ENCODE data around the gene RPTOR. TPM values are rescaled to one million over a fixed set of nuclear protein-coding genes. Genes with fewer than 3 reads are reported as not detected.
"Not testable (repeated sequence)": the region's sequence is repeated elsewhere in the genome, so short reads cannot be mapped to it uniquely, and the experiment has no call there.

RPTOR gene
- total RNA-seq, 6 donors from 2014 or later = 26.8 to 109 (median 36.8) TPM

DNA sequence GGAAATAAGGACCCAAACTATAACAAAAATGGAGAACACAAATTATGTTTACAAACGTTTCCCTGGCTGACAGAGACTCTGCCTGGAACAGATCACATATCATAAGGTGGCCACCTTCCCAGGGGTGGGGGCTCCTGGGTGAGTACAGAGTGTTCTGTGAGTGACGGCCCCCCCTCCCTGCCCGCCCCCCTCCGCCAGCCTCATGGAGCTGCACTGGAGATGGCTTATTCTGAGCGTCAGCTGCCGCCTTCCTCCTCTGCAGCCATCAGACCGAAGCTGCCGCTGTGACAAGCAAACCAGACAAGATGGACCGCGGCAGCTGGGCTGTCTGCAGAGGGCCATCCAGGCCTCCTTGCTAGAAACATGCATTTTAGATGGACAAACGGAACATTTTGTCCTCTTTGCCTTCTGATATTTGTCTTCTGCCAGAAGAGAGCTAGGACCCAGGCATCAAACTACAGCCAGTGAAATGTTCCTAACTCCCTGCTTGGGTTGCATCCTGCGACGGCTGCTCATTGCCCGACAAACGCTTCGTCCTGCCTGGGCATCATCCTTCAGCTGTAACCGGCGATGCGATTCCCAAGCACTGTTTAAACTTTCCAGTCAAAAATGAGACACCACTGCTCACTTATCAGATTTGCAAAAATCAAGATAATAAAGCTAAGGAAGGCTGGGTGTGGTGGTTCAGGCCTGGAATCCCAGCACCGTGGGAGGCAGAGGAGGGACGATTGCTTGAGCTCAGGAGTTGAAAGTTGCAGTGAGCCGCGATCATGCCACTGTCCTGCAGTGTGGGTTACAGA is 15.3 kb upstream of the RPTOR start:
- 70 to 74% methylated on average over 14 to 23 of the region's 23 CpGs for WGBS, 2 donors

DNA sequence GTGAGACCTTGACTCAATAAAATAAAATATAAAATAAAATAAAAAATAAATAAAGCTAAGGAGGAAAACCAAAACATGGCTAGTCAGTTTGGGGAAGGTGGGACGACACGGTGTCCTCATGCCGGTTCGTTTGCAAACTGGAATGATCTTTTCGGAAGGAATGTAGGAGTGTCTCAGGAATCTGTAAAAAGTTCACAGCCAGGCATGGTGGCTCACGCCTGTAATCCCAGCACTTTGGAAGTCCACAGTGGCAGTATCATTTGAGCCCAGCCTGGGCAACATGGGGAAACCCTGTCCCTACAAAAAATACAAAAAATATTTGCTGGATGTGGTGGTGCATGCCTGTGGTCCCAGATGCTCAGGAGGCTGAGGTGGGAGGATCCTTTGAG is 14.7 kb upstream of the RPTOR start:
- 74 to 81% methylated on average over 6 of the region's 6 CpGs for WGBS, 2 donors
- Histone ChIP-seq H3K36me3 (no peaks in the 10 kb centered on the region), H3K4me3 (no peak overlapping the region), H3K27me3 (no peaks in the 10 kb centered on the region), H3K4me1 (no peaks in the 10 kb centered on the region), H3K27ac (no peak overlapping the region), H3K9me3 (no peaks in the 10 kb centered on the region)
- DNase-seq (no peak), ATAC-seq (ENCODE audit: low FRiP score in 2 of 2) (no peak)
- no peak for TF ChIP-seq EP300 (IDR thresholded peaks at IDR 0.05)

More for the DNA sequence above, 15.3 kb upstream of the RPTOR start:
- TF ChIP-seq POLR2AphosphoS5 (IDR thresholded peaks at IDR 0.05) = no peak
- no peak for TF ChIP-seq CTCF (IDR thresholded peaks at IDR 0.05)
- no peak for TF ChIP-seq POLR2A (IDR thresholded peaks at IDR 0.05)
- no peak for TF ChIP-seq EP300 (IDR thresholded peaks at IDR 0.05)
- Histone ChIP-seq H3K27me3 (no peaks in the 10 kb centered on the region), H3K4me3 (no peak overlapping the region), H3K4me1 (no peaks in the 10 kb centered on the region), H3K9me3 (no peaks in the 10 kb centered on the region), H3K27ac (no peak overlapping the region), H3K36me3 (no peaks in the 10 kb centered on the region)
- no peak for DNase-seq
- no peak for ATAC-seq (ENCODE audit: low FRiP score in 2 of 2)

- no peaks in the 10 kb centered on the region for H3K9me3 ChIP-seq
- no peaks in the 10 kb centered on the region for H3K27me3 ChIP-seq
- TF ChIP-seq POLR2AphosphoS5 (IDR thresholded peaks at IDR 0.05) = no peak
- TF ChIP-seq CTCF (IDR thresholded peaks at IDR 0.05) = no peak
- TF ChIP-seq EP300 (IDR thresholded peaks at IDR 0.05) = no peak
- no peak for TF ChIP-seq POLR2A (IDR thresholded peaks at IDR 0.05)
- ATAC-seq (ENCODE audit: low FRiP score in 2 of 2) (no peak), DNase-seq (no peak)
- H3K36me3 ChIP-seq = no peaks in the 10 kb centered on the region
- 76 to 77% methylated on average over 7 of the region's 7 CpGs for WGBS, 2 donors
- H3K27ac ChIP-seq = no peak overlapping the region
- no peak overlapping the region for H3K4me3 ChIP-seq
- H3K4me1 ChIP-seq = no peaks in the 10 kb centered on the region
These were observed 13.2 kb upstream of the RPTOR start for GRCh38 chr17:80531400-80531799.

DNA sequence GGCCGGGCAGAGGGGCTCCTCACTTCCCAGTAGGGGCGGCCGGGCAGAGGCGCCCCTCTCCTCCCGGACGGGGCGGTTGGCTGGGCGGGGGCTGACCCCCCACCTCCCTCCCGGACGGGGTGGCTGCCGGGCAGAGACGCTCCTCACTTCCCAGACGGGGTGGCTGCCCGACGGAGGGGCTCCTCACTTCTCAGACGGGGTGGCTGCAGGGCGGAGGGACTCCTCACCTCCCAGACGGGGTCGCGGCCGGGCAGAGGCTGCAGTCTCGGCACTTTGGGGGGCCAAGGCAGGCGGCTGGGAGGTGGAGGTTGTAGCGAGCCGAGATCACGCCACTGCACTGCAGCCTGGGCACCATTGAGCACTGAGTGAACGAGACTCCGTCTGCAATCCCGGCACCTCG is 7.3 kb upstream of the RPTOR start:
- not testable (repeated sequence) for H3K4me1 ChIP-seq; H3K36me3 ChIP-seq; H3K27ac ChIP-seq; H3K27me3 ChIP-seq; H3K9me3 ChIP-seq; ATAC-seq (ENCODE audit: low FRiP score in 2 of 2); H3K4me3 ChIP-seq
- 92 to 95% methylated on average over 10 to 25 of the region's 30 CpGs for WGBS, 2 donors
- peak in 1 of 2 donors; percentile 80 for DNase-seq

GRCh38 chr17:80538484-80538883 is 6.2 kb upstream of the RPTOR start:
- Histone ChIP-seq H3K9me3 (no peaks in the 10 kb centered on the region), H3K27ac (no peak overlapping the region), H3K4me3 (no peak overlapping the region), H3K27me3 (no peaks in the 10 kb centered on the region), H3K36me3 (no peaks in the 10 kb centered on the region), H3K4me1 (peaks cover 0 to 4% (median 0%) of the 10 kb centered on the region in 4 donors)
- no peak for ATAC-seq (ENCODE audit: low FRiP score in 2 of 2)
- DNase-seq = no peak
- 68 to 83% methylated on average over 7 to 14 of the region's 14 CpGs for WGBS, 2 donors
- no peak for TF ChIP-seq EP300 (IDR thresholded peaks at IDR 0.05)

- 3 to 9% methylated on average over 12 of the region's 12 CpGs for whole genome bisulfite sequencing, 2 donors
- no peak overlapping the region for H3K4me3 ChIP-seq
- H3K27ac ChIP-seq = no peak overlapping the region
- no peak for ATAC-seq (ENCODE audit: low FRiP score in 2 of 2)
- TF ChIP-seq EP300 (IDR thresholded peaks at IDR 0.05) (no peak), CTCF (IDR thresholded peaks at IDR 0.05) (no peak), POLR2AphosphoS5 (IDR thresholded peaks at IDR 0.05) (no peak), POLR2A (IDR thresholded peaks at IDR 0.05) (no peak)
- H3K4me1 ChIP-seq = peaks cover 0 to 4% (median 0%) of the 10 kb centered on the region in 4 donors
- H3K36me3 ChIP-seq = no peaks in the 10 kb centered on the region
- H3K27me3 ChIP-seq = no peaks in the 10 kb centered on the region
- DNase-seq = no peak
- H3K9me3 ChIP-seq = no peaks in the 10 kb centered on the region
These were observed 5.5 kb upstream of the RPTOR start for GRCh38 chr17:80539022-80539641.

Data from upper lobe of left lung (tissue), 6 donors.